Measurements from ENCODE around the gene COPA.
"Not testable (repeated sequence)": the region's sequence is repeated elsewhere in the genome, so short reads cannot be mapped to it uniquely, and the experiment has no call there.

COPA gene

DNA sequence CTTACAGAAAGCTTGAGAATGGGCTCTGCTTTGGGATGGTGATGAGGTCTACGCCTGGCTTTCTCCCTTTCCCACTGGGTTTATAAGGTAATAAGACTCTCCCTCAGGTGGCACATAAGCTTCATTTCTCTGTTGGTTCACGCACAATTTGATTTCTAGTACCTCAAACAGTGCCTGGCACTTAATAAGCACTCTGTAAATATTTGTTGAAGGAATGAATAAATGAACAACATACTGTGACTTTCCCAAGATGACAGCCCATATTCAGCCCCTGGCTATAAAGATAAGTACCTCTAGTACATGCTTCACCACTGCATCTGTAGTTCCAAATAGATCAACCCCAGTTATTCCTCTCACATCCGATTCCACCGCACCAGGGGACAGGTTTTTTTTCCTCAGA, 17.8 kb downstream of the COPA start:
- no peak for DNase-seq

DNA sequence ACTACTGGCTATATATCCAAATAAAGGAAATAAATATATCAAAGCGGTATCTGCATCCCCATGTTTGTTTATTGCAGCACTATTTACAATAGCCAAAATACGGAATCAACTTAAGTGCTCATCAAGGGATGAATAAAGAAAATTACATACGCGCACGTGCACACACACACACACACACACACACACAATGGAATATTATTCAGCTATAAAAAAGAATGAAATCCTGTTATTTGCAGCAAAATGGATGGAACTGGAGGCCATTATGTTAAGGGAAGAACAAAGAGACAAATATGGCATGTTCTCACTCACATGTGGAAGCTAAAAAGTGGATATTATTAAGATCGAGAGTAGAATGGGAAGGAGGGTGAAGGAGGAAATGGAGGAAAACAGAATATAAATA, 20.2 kb downstream of the COPA start:
- DNase-seq, result no peak

DNA sequence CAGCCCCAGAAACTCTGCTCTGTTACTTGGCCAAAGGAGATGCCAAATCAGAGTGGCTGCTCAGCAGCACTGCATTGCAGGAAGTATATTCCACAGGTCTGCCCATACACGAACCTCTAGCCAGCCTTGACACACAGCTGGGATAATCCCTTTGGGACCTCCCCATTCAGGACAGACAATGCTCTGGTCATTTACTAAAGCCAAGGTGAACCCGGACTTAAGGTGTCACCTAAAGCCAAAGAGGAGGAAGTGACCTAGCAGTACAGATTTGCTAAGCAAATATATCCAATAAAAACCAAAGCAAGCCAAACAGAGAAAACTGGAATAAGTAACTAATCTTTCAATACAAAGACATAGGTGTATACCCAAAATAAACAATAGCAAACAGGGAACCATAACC, 27.7 kb downstream of the COPA start:
- no peak for DNase-seq

DNA sequence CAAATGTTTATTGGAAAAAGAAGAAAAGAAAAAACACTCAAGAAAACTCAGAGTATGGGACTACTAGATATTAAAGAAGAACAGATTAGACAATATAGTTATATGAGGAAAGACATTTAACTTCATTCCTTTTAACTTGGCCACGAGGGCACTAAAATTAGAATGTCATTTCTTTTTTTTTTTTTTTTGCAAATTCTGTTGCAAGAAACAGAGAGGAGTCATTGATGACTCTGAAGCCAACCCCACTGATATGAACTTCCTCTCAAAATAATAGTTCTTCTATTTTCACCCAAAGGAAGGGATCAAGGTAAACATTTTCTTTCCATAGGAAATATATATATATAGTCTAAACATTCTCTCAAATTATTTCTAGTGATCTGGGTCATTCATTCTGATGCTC, 33.5 kb downstream of the COPA start:
- no peak for DNase-seq

DNA sequence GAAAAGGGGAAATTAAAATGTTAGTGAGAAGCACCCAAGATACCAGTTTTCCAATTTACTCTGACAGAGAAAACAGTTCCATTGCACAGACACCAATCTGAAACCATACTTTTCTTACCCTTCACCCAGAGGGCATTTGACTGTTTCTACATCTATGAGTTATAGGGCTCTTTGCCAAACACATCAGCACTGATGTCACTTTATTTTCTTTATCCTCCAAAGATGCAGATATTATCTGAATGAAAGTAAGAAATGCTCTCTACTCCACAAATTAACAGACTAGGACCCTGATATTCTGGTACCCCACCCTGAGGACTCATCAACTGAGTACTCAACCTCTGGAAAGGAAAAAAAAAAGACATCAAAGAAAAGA, 33.9 kb downstream of the COPA start:
- DNase-seq, result no peak

DNA sequence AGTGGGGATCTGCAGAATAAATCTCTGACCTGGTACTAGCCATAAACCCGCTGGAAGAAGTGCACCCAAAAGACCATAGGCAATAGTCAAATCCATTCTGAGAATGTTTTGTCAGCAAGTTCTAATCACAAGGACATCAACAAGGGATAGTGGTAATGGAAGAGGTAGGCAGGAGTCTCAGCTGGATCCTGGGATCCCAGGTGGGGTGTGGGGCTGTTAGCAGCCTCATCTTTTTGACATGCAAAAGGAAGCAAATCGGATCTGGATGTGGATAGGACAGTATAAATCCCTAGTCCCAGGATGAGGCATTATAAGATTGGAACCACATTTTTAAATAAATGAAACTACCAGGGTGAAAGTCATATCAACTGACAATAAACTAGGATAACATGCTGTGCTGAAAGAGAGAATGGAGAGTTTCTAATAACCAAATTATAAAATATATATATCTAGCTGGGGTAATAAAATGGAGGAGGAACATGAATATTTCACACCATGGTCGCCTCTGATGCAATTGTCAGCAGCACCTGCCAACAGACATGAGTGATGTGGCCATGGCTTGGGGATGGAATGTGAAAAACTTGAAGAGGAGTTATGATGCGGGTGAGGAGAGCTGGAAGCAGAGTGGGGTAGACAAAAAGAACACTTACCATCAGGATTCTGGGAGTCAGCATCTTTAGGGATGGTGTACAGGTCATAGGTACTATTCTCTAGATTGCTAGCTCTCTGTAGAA, 34.4 kb downstream of the COPA start:
- no peak for DNase-seq

DNA sequence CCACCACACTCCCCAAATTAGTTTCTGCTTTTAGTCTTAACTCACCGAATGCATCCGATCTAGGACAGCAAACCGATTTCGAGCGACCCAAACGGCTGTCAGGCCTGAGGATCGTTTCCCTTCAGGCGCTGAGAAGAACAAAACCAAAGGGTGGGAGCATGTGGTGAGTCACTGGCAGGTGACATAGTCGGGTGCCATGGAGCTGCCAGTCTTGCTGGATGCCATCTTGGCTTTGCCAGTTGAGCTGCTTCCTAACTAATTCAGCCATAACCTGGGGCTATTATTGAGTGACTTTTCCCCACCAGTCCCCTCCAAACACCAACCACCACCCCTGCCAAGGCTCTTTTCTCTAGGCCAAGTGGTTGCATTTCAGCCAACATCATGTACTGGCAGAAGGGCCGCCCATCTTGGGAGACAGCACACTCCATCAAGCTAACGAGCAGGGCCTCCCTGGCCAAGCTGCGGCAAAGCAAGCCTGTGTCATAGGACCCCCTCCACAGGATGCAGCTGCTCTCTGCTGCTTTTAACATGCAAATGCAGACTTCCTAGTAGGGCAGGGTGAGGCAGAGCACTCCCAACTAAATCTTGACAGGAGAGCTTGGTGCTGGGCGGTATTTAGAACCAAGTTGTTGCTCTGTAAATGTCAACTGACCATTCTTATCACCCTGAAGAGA, 35.8 kb downstream of the COPA start:
- no peak for DNase-seq

DNA sequence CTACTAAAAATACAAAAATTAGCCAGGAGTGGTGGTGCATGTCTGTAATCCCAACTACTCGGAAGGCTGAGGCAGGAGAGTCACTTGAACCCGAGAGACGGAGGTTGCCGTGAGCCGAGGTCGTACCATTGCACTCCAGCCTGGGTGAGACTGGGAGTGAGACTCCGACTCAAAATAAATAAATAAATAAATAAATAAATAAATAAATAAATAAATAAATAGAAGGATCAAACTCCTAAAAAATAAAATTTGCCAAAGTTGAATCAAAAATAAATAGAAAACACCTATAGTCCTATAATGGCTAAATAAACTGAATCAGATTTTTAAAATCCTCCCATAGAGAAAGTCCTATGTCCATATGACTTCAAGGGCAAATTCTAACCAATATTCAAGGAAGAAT, 42.9 kb downstream of the COPA start:
- DNase-seq, result no peak

DNA sequence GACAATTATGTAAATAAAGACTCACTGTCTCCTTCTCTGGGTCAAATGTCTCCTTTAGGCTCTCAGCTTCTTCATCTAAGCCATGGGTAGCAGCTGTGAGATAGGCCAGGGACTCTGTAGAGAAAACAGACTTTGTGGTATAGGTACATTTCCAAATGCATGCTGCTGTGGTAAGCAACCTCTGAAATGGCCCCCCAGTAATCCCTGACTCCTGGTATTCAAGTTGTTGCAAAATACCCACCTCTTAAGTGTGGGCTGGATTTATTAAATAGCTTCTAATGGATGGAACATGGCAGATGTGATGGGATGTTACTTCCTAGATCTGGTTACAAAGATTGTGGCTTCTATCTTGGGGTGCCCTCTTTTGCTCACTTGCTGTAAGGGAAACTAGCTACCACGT, 47.0 kb downstream of the COPA start:
- no peak for DNase-seq

DNA sequence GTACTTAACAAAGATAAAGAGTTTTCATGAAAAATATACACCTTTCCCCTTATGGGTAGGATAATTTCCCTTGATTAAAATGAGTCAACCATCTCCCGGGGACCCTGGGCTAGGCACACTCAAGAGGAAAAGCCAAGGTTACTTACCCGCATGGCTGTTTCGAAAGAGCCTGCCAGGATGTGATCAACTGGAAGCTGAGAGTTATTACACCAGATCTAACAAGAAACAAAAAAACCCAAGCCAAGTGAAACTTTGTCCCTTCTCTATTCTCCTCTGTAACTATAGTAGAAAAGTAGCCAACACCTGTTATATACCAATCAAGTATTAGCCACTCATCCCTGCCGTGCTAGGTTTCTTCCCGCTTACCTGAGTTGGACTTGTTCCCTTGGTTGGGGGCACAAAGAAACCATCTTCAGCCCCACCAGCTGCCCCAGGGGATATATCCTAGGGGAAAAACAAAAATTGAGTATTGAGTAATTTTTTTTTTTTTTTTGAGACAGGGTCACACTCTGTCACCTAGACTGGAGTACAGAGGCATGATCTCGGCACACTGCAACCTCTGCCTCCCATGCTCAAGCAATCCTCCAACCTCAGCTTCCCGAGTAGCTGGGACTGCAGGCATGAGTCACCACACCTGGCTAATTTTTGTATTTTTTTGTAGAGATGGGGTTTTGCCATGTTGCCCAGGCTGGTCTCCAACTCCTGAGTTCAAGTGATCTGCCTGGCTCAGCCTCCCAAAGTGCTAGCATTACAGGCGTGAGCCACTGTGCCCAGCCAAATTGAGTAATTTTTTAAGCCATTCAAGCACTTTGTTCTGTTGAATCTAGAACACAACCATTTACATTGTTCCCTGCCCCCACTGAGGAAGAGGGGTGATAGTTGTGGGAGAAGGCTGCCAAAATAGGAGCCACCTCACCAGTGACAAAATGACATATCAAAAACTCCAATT, 49.8 kb downstream of the COPA start:
- no peak for DNase-seq

DNA sequence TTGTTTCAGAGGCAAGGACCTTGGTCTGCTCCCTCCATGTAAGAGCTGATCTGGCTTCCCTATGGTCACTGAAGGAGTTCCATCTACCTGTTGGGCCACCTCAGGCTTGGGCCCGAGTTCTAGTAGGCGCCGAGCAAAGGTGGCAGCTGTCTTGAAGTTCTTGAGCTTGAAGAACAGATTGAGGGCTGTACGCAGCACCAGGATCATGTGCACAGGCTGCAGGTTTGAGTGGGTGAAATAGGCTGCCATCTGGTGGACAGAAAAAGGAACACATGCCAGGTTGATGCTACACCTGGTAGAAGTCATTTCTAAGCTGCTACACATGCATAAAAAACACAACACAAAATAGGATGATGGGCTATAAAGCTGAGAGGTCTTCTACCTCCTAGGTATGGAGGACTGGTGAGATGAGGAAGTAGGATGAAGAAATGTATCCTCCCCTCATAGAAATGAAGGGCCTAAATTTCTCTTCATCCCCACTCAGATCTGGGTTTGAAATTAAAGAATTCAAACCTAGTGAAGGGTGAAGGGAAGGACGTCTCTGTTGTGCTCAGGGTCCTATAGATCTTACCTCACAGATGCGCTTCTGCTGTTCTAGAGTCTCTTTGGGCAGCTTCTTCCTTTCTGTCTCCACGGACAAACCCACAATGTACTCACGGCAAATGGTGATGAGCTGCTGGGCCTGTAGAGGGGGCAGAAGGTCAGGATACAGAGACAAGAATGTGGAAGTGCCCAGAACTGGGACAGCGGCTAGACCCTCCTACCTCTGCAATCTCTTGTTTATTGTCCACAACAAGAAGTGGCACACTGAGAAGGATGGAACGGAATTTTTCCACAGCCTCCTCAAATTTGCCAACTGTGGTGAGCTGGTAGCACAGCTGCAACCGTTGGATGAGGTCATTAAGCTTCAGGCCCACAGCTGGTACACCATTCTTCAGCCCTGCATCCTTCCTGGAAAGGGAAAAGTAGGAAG, 51.5 kb downstream of the COPA start:
- peak; percentile 74 for DNase-seq

DNA sequence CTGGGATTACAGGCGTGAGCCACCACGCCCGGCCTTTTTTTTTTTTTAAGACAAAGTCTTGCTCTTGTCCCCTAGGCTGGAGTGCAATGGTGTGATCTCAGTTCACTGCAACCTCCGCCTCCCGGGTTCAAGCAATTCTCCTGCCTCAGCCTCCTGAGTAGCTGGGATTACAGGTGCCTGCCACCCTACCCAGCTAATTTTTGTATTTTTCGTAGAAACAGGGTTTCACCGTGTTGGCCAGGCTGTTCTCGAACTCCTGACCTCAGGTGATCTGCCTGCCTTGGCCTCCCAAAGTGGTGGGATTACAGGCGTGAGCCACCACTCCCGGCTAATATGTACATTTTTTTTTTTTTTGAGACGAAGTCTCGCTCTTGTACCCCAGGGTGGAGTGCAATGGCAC, 55.3 kb downstream of the COPA start:
- DNase-seq, result not testable (repeated sequence)

DNA sequence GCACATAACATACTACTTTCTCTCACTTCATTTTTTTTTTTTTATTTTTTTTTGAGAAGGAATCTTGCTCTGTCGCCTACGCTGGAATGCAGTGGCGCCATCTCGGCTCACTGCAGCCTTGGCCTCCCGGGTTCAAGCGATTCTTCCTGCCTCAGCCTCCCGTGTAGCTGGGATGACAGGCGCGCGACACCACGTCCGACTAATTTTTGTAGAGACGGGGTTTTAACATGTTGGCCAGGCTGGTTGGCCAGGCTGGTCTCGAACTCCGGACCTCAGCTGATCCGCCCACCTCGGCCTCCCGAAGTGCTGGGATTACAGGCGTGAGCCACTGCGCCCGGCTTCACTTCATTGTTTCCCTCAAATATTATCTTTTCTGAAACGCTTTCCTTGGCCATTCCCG, 57.5 kb downstream of the COPA start:
- no peak for DNase-seq

DNA sequence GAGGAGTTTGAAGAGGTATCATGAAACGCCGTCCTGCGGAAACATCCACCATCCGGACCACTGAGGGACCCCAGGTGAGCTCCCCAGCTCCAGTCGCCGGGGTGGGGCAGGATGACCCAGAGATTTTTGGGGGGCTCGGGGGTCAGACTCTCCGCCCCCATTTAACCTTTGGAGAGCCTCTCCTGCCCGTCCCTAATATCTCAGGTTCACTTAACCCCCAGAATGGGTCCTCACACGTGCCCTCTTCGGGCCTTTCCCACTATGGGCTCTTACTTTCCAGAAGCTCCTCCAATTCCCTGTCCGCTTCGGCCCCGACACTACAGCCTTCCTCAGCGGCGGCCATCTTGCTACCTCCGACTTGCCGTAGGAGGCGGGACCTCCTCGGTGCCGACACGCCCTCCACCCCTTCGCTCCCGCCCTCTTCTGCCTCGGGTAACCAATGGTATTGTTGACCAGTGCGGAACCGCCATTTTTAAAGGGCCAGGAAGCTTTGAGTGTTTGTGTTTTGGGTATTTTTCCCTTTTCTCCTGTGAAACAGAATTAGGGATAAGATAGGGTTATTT, 58.2 kb downstream of the COPA start, which contains the start of gene PEX19:
TSS of gene PEX19 (minus strand) at position 352 of the 563 bp plus-strand sequence. CDS start at position 343, 9 bp downstream.
- DNase-seq, result peak; percentile 91

DNA sequence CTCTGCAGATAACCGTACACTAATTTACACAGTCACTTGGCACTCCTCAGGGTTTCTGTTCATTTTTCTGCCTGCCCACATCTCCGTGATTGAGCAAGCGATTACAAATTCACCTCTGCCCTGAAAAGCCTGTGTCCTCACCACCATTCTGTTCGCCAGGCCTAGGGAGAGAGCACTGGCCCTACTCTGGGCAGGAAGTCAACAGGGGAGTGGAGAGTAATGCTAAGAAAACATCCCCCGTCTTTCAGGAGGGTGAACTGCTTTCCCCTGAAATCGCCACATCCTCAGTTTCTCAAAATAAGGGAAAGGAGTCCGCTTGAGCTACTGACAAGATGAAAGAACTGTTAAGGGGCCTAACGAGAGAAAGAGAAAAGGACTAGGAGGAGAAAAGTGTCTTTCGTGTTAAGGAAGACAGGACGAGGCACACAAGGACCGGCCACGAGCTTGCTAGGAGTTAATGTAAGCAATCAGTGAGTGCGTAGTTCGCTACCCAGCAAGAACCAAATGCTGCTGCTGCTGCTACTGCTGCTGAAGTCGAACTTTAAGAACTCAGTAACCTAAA, 58.7 kb downstream of the COPA start:
- DNase-seq, result no peak

DNA sequence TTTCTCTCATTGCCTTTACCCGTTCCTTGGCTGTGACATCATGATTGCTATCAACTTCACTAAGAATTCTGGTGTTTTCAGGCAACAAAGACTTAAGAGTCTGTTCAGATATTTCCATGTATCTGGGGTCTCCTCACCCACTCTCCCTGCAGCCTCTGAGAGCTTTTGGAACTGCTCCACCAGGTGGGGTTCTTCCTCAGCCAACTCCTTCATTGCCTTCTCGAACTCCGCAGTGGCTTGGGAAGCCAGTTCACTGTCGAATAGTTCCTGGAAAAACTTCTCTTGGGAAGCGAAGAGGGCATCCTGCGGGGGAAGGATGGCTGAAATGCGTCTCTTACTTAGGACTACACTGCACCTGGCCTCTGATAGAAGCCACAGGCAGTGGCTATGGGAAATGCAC, 60.2 kb downstream of the COPA start:
- no peak for DNase-seq

DNA sequence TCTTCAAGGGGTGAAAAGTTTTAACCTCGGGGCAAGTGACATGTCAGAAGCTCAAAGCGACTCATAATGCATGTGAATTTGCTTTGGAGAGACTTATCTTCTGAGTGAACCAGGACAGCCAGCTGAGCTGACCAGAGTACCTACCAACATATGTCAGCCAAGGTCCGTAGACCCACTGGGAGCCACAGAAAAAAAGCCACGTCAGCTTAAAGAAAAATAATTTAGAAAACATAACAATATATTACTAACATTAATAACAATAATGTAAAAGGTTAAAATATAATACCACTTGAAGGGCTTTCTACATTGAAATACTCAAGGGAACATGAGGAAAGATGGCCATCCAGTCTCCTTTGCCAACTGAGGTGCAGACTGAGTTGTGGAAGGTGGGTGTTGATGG, 65.1 kb downstream of the COPA start:
- DNase-seq, result no peak

DNA sequence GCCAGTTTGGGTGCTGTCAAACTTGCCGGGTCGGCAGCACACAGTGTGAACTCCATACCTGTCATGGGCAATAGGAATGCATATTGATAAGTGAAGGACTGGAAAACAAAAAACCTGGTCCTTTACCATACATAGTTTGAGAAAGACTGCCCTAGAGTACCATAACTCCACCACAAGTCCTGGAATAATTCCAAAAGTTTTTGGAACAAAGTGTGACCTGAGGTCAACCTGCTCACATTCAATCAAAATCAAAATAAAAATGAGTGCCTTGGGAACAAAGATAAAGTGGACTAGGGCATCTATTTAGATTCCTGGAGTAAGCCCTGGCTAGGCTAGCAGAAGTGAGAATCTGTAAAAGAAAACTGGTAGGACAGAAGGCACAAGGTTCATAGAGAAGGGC, 65.7 kb downstream of the COPA start:
- DNase-seq, result no peak

DNA sequence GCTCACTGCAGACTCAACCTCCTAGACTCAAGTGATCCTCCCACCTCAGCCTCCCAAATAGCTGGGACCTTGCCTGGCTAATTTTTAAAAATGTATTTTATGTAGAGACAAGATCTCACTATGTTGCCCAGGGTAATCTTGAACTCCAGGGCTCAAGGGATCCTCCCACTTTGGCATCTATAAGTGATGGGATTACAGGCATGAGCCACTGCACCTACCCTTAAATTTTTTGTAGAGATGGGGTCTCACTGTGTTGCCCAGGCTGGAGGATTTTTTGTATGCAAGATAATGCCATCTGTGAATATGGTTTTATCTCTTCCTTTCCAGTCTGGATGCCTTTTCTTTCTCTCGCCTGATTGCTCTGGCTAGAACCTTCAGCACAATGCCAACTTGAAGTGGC, 72.0 kb downstream of the COPA start:
- DNase-seq, result no peak

DNA sequence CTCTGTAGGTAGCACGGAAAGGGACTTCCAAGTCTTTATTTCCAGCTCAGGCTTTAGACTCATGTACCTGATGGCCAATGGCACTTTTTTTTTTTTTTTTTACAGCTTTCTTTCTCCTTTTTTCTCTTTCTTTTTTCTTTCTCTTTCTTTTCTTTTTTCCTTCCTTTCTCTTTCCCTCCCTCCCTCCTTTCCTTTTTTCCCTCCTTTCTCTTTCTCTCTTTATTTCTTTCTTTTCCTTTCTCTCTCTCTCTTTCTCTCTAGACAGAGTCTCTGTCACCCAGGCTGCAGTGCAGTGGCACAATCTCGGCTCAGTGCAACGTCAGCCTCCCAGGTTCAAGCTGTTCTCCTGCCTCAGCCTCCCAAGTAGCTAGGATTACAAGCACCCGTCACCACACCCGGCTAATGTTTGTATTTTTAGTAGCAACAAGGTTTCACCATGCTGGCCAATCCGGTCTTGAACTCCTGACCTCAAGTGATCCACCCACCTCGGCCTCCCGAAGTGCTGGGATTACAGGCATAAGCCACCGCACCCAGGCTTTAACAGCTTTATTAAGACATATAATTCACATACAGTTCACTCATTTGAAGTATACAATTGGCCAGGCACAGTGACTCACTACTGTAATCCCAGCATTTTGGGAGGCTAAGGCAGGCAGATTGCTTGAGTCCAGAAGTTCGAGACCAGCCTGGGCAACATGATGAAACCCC, 75.6 kb downstream of the COPA start:
- DNase-seq, result no peak

DNA sequence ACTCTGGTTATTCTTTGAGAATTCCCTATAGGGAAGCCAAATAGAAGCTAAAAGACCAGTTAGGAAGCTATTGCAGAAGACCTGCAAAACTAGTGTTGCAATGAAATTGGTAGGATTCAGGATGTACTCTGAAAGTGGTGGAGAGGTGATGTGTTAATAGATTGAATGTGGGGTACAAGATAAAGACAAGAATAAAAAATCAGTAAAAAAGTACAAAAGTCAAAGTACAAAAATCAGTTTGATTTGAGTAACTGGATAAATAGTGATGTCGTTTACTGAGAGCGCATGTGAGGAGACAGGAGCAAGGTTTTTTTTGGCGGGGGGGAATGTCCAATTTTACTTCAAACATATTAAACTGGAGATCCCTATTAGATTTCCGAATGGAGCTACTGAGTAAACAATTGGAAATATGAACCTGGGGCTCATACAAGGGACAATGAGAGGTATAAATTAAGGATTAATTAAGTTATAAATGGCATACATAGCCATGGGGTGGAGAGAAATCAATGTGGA, 78.2 kb downstream of the COPA start:
- no peak for DNase-seq

All from CD4-positive, alpha-beta T cell treated with Interleukin-15 for 1 hour (primary cell).